GM12872 (cell line): ENCODE results near the gene RABGAP1.

ENCODE experiments used
- CTCF ChIP-seq: IDR thresholded peaks from 3 replicates; pipeline ENCODE4 v1.5.1; 2011; ENCODE audit warnings: low read depth, mild to moderate bottlenecking, low read length, moderate library complexity; ENCODE audit not compliant: insufficient read depth

Gene RABGAP1

GRCh38 chr9:123058834-123059233 is 118.0 kb downstream of the RABGAP1 start:
- TF ChIP-seq CTCF: no peak

- TF ChIP-seq CTCF: no peak
Observed at GRCh38 chr9:123059472-123060220, 118.8 kb downstream of the RABGAP1 start.

DNA sequence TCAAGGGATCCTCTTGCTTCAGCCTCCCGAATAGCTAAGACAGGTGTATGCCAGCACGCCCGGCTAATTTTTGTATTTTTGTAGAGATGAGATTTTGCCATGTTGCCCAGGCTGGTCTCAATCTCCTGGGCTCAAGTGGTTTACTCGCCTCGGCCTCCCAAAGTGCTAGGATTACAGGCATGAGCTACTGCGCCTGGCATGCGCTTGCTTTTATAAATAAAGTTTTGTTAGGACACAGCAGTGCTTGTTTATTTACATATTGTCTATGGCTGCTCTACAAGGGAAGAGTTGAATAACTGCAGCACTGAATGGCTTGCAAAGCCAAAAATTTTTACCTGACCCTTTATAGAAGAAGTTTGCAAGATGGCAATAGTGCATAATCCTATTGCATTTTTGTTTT is 120.4 kb downstream of the RABGAP1 start:
- TF ChIP-seq CTCF: no peak

DNA sequence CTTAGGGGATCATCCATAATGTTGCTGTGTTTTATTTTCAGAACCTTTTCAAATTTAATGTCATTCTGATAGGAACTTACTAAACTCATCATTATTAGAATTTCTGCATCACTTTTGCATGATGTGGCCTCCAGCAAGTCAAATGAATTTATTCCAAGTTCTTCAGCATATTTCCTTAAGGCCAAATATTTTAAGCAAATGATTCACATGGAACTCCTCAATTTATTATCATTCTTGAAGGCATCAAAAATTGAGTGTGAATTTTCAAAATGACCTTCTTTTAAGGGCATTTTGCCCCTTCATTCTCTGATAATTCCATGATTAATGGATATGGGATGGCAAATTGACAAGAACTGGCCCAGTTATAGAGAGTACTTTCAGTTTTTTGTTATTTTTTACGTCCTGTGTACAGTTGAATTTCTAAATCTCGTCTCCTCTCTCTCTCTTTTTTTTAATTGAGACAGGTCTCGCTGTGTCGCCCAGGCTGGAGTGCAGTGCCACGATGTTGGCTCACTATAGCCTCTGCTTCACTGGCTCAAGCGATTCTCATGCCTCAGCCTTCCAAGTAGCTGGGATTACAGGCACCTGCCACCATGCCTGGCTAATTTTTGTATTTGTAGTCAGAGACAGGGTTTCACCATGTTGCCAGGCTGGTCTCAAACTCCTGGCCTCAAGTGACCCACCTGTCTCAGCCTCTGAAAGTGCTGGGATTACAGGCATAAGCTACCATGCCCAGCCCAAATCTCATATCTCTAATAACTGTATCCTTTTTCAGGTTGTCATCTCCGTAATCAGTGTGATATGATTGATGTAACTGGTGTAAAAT is 121.7 kb downstream of the RABGAP1 start:
- TF ChIP-seq CTCF: no peak

- no peak for TF ChIP-seq CTCF
Observed at GRCh38 chr9:123063177-123063598, 122.4 kb downstream of the RABGAP1 start.

GRCh38 chr9:123063896-123064295 is 123.1 kb downstream of the RABGAP1 start:
- TF ChIP-seq CTCF: no peak

DNA sequence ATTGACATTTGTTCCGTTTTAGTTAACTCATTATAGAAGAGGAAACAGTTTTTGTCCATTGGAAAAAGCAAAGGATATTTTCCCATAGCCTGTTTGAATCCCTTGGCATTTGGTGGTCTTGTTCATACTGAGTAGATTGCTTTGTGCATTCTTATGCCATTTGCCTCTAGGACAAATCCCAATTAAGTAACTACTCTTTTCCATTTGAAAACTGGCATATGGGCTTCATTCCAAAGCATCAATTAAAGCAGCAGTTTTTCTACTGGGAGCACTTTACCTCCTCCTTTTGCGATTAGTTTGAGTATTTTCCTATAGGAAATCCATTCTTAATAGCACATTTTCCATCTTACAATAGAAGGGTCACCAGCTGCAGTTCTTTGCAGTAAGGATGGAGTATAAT is 123.9 kb downstream of the RABGAP1 start:
- TF ChIP-seq CTCF: no peak
